Liver (tissue), 9 donors: ENCODE data around the gene CFAP77. TPM values are rescaled to one million over a fixed set of nuclear protein-coding genes. Genes with fewer than 3 reads are reported as not detected.

Experiments used
- DNase-seq: peaks from one replicate; pipeline ENCODE4 v3.0.0-alpha.2; 2017; ENCODE audit warnings: low spot score
- H3K27ac ChIP-seq, 2 donors: one replicate each; pipeline ENCODE4 v1.7.0; 2013; ENCODE audit warnings: inconsistent platforms in 2 of 2, low read length in 2 of 2, control low read depth in 1 of 2, low read depth in 1 of 2, mild to moderate bottlenecking in 1 of 2
- H3K27me3 ChIP-seq, 4 donors: one replicate each; pipeline versions ENCODE4 v1.6.1 to v1.7.0; 2013; ENCODE audit warnings: low read length in 3 of 4, inconsistent platforms in 1 of 4, mild to moderate bottlenecking in 1 of 4, moderate library complexity in 1 of 4; ENCODE audit not compliant: control insufficient read depth in 4 of 4, insufficient read depth in 4 of 4
- H3K36me3 ChIP-seq, 4 donors: one replicate each; pipeline versions ENCODE4 v1.6.1 to v1.7.0; 2013; ENCODE audit warnings: low read length in 3 of 4, mild to moderate bottlenecking in 3 of 4, low read depth in 1 of 4, moderate library complexity in 1 of 4; ENCODE audit not compliant: control insufficient read depth in 4 of 4, insufficient read depth in 3 of 4
- H3K4me1 ChIP-seq, 4 donors: one replicate each; pipeline versions ENCODE4 v1.6.1 to v1.7.0; 2013; ENCODE audit warnings: low read length in 3 of 4, mild to moderate bottlenecking in 3 of 4, moderate library complexity in 1 of 4; ENCODE audit not compliant: control insufficient read depth in 4 of 4, insufficient read depth in 4 of 4
- H3K4me3 ChIP-seq, 3 donors: one replicate each; pipeline versions ENCODE4 v1.6.1 to v1.7.0; 2013; ENCODE audit warnings: low read length in 3 of 3, control low read depth in 1 of 3, low read depth in 1 of 3, mild to moderate bottlenecking in 1 of 3
- H3K9ac ChIP-seq, 2 donors: one replicate each; pipeline ENCODE4 v1.7.0; 2013; ENCODE audit warnings: low read length in 2 of 2, mild to moderate bottlenecking in 2 of 2, moderate library complexity in 2 of 2, control low read depth in 1 of 2, low read depth in 1 of 2
- H3K9me3 ChIP-seq, 4 donors: one replicate each; pipeline versions ENCODE4 v1.6.1 to v1.7.0; 2013; ENCODE audit warnings: low read length in 3 of 4; ENCODE audit not compliant: control insufficient read depth in 4 of 4
- CTCF ChIP-seq: fragments of 150-350 bp; IDR thresholded peaks from 2 replicates; pipeline ENCODE4 v1.5.1; 2017; ENCODE audit warnings: improper control_type of control experiment, low read depth, low read length; ENCODE audit not compliant: missing input control
- EGR1 ChIP-seq, 2 donors: IDR thresholded peaks; 2 replicates each; pipeline ENCODE4 v1.6.1; 2016 to 2018; ENCODE audit warnings: antibody characterized with exemption in 2 of 2, low read depth in 2 of 2
- FOXA1 ChIP-seq: IDR thresholded peaks from 2 replicates; pipeline ENCODE4 v1.6.1; 2016; ENCODE audit warnings: antibody characterized with exemption
- GABPA ChIP-seq, 2 donors: IDR thresholded peaks in 1 of 2; conservative IDR thresholded peaks in 1 of 2; 2 replicates each; pipeline ENCODE4 v1.6.1; 2016; ENCODE audit warnings: antibody characterized with exemption in 2 of 2, mild to moderate bottlenecking in 1 of 2, moderate library complexity in 1 of 2
- HNF4G ChIP-seq: IDR thresholded peaks from 2 replicates; pipeline ENCODE4 v1.6.1; 2016; ENCODE audit warnings: antibody characterized with exemption
- MAX ChIP-seq: IDR thresholded peaks from 2 replicates; pipeline ENCODE4 v1.6.1; 2016; ENCODE audit warnings: antibody characterized with exemption
- RXRA ChIP-seq, 2 donors: IDR thresholded peaks; 2 replicates each; pipeline ENCODE4 v1.6.1; 2017 to 2018; ENCODE audit warnings: antibody characterized with exemption in 2 of 2, mild to moderate bottlenecking in 1 of 2
- SP1 ChIP-seq: IDR thresholded peaks from 2 replicates; pipeline ENCODE4 v1.6.1; 2018; ENCODE audit warnings: antibody characterized with exemption, mild to moderate bottlenecking
- TAF1 ChIP-seq: conservative IDR thresholded peaks from 2 replicates; pipeline ENCODE4 v1.6.1; 2016; ENCODE audit warnings: antibody characterized with exemption, mild to moderate bottlenecking
- ZBTB33 ChIP-seq: IDR thresholded peaks from 2 replicates; pipeline ENCODE4 v1.6.1; 2016; ENCODE audit warnings: antibody characterized with exemption
- WGBS: extraction: QIAGEN DNeasy Blood & Tissue Kit; methylation state at CpG from one replicate; pipeline ENCODE4 v1.1.7; 2013; 5-methylcytosine and 5-hydroxymethylcytosine counted together
- polyA plus RNA-seq, 2 donors: library from polyadenylated mRNA; stranded (reverse) in 1 of 2; unstranded in 1 of 2; fragments of 200-250 nt in 1 of 2; fragments of >200 nt in 1 of 2; fragmentation: Nextera tagmentation in 1 of 2; extraction: Ambion mirVana in 1 of 2; gene quantifications; one replicate each; pipeline versions ENCODE4 v1.2.1 to v1.2.3, GENCODE V29; 2013 to 2015
- total RNA-seq, 2 donors: library from RNA; depleted of rRNA; stranded (reverse); fragments of >200 nt; gene quantifications; one replicate each; pipeline ENCODE4 v1.2.3, GENCODE V29; 2014
- donor health status: healthy.
- donor health status: healthy.
- donor health status: healthy.
- donor health status: healthy.
- donor health status: healthy.

The CFAP77 gene
- total and polyA plus RNA-seq, 4 donors = not detected

- no peak for TF ChIP-seq MAX
Observed at GRCh38 chr9:132590318-132591182, 180.5 kb downstream of the CFAP77 start (continued).

GRCh38 chr9:132591244-132591643 lies 181.2 kb downstream of the CFAP77 start:
- TF ChIP-seq EGR1 (IDR thresholded peaks at IDR 0.05; ENCODE audit: low read depth in 2 of 2) = no peak
- no peak for TF ChIP-seq RXRA (IDR thresholded peaks at IDR 0.05)
- TF ChIP-seq GABPA (IDR thresholded peaks at IDR 0.05 in 1 of 2, conservative IDR thresholded peaks at IDR 0.05 in 1 of 2) = no peak
- no peak for TF ChIP-seq FOXA1
- TF ChIP-seq CTCF = no peak
- no peak for TF ChIP-seq TAF1
- Histone ChIP-seq H3K36me3 (peaks cover 0 to 16% (median 13%) of the 10 kb centered on the region in 4 donors), H3K4me1 (peaks cover 0 to 5% (median 2%) of the 10 kb centered on the region in 4 donors), H3K27me3 (peaks cover 0 to 27% (median 8%) of the 10 kb centered on the region in 4 donors), H3K9me3 (no peaks in the 10 kb centered on the region), H3K9ac (no peak overlapping the region), H3K27ac (no peak overlapping the region), H3K4me3 (no peak overlapping the region)
- WGBS = 20% methylated on average over 6 of the region's 6 CpGs
- no peak for DNase-seq

GRCh38 chr9:132591751-132592314 lies 181.8 kb downstream of the CFAP77 start:
- H3K27me3 ChIP-seq = peaks cover 0 to 23% (median 6%) of the 10 kb centered on the region in 4 donors

More at GRCh38 chr9:132591751-132592314, 181.8 kb downstream of the CFAP77 start:
- TF ChIP-seq HNF4G (no peak), MAX (no peak), CTCF (no peak), RXRA (IDR thresholded peaks at IDR 0.05) (no peak), GABPA (IDR thresholded peaks at IDR 0.05 in 1 of 2, conservative IDR thresholded peaks at IDR 0.05 in 1 of 2) (no peak), SP1 (no peak), ZBTB33 (no peak)
- Histone ChIP-seq H3K9me3 (no peaks in the 10 kb centered on the region), H3K4me1 (peaks cover 0 to 5% (median 2%) of the 10 kb centered on the region in 4 donors), H3K36me3 (peaks cover 0 to 20% (median 15%) of the 10 kb centered on the region in 4 donors), H3K9ac (no peak overlapping the region), H3K27ac (no peak overlapping the region), H3K4me3 (no peak overlapping the region)
- WGBS = 49% methylated on average over 9 of the region's 9 CpGs
- DNase-seq = no peak
